ENCODE data around the gene ANKRD17.

GRCh38 chr4:73245955-73246354 is 12.6 kb downstream of the ANKRD17 start:
- TF ChIP-seq, protein P1, sequence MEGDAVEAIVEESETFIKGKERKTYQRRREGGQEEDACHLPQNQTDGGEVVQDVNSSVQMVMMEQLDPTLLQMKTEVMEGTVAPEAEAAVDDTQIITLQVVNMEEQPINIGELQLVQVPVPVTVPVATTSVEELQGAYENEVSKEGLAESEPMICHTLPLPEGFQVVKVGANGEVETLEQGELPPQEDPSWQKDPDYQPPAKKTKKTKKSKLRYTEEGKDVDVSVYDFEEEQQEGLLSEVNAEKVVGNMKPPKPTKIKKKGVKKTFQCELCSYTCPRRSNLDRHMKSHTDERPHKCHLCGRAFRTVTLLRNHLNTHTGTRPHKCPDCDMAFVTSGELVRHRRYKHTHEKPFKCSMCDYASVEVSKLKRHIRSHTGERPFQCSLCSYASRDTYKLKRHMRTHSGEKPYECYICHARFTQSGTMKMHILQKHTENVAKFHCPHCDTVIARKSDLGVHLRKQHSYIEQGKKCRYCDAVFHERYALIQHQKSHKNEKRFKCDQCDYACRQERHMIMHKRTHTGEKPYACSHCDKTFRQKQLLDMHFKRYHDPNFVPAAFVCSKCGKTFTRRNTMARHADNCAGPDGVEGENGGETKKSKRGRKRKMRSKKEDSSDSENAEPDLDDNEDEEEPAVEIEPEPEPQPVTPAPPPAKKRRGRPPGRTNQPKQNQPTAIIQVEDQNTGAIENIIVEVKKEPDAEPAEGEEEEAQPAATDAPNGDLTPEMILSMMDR (IDR thresholded peaks at IDR 0.05; ENCODE audit: borderline replicate concordance, extremely low read depth, low read length, poor library complexity, severe bottlenecking): no peak
- TF ChIP-seq EZH2 (IDR thresholded peaks at IDR 0.05; ENCODE audit: borderline replicate concordance, low read depth, low read length, severe bottlenecking): no peak
